ENCODE measurements around the gene ZBTB7B.
"Not testable (repeated sequence)": the region's sequence is repeated elsewhere in the genome, so short reads cannot be mapped to it uniquely, and the experiment has no call there.

The ZBTB7B gene

GRCh38 chr1:154968731-154969130 lies 33.9 kb upstream of the ZBTB7B start:
- DNase-seq (ENCODE audit: low read depth) = no peak

- no peak for DNase-seq (ENCODE audit: low read depth)
These were observed 33.4 kb upstream of the ZBTB7B start for GRCh38 chr1:154969246-154969645.

GRCh38 chr1:154969860-154970452 lies 32.6 kb upstream of the ZBTB7B start:
- DNase-seq (ENCODE audit: low read depth) = no peak

DNA sequence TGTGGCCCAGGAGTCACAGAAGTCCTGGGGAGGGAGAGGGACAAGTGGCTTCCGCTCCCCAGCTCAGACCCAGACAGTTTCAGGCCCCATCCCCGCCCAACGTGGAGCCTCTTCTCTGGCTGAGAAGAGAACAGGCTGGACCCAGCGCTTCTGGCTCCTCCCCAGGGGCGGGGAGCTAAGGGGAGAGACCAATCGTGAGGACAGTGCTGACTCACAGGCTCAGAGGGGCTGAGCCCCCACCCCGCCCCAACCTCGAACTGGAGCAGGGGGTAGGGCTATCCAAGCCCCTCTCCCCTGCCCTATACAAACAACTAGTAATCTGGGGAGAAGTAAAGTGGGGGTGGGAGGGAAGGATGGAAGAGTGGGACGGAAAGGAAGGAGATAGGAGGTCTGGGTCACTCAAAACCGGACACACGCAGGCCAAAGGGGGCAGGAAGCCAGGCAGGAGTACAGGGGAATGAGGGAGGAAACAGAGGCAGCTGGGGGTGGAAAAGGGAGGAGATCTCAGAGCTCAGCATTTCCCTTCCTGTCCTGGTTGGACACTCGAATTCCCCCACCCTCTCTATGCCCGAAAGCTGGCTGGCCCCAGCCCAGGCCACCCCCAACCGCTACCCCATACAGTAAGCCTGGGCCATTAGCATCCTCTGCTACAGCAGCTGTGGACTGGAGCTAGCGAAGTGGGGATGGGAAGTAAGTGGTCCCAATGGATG lies 31.8 kb upstream of the ZBTB7B start, which contains the start of gene SHC1:
Gene SHC1 (minus strand): TSS at position 117 of the 710 bp plus-strand sequence. CDS start 221 bp downstream, outside the sequence.
- DNase-seq (ENCODE audit: low read depth) = no peak

DNA sequence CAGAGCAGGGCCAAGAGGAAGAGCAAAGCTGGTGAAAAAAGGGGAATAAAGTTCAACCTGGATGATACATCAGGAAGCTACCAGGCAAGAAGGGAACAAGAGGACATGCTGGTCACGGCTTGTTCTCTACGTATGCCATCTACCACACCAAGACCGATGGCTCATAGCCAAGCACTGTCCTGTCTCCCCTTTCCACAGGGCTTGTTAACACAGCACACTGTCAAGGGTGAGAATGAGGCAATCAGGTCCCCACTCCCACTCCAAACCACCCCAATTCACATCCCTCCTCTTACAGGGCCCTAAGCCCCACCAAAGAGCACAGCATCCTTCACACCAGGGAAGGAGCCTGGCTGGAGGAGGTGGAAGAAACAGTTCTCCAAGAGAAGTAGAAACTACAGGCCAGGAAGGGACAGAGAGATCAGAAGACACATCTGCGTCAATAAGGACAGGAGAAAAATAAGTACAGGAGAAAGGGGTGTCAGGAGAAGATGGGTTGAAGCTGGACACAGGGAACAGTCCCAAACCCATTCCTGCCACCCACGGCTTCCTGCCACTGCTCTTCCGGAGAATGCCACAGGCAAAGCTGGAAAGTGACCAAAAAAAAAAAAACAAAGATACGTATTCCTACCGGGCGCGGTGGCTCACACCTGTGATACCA lies 31.1 kb upstream of the ZBTB7B start:
- DNase-seq (ENCODE audit: low read depth) = no peak

- DNase-seq (ENCODE audit: low read depth) = no peak
These were observed 30.4 kb upstream of the ZBTB7B start for GRCh38 chr1:154972213-154972516.

DNA sequence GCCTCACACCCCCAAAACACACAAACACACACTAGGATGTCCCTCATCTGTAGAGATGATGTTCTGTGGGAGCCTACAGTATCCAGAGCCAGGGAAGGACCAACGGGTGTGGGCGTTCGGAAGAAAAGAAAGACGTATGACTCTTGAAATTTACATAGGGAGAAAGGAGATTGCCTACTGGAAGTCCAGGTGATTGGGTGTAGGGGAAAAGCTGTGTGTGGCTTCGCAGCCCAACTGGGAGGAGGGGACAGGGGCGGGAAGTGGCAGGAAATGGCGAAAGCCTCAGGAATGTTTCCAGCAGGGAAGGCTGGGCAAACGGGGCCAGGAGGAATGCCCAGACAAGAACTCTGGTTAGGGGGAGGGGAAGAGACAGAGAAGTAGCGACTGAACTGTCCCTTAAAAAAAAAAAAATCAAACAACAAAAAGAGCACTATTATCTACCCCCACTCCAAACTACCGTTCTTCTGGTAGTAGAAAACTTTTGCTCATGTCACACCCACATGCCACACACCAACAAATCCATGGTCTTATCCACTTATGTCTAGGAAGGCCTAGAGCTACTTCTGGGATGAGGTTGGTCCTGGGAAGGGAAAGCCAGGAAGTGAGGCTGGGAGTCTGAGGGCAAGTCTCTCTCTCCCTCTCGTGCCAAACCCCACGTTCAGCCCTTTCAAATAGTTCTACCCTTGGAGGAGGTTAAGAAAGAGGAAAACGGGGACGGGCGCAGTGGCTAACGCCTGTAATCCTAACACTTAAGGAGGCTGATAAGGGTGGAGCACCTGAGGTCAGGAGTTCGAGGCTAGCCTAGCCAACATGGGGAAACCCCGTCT lies 29.9 kb upstream of the ZBTB7B start:
- no peak for DNase-seq (ENCODE audit: low read depth)

DNA sequence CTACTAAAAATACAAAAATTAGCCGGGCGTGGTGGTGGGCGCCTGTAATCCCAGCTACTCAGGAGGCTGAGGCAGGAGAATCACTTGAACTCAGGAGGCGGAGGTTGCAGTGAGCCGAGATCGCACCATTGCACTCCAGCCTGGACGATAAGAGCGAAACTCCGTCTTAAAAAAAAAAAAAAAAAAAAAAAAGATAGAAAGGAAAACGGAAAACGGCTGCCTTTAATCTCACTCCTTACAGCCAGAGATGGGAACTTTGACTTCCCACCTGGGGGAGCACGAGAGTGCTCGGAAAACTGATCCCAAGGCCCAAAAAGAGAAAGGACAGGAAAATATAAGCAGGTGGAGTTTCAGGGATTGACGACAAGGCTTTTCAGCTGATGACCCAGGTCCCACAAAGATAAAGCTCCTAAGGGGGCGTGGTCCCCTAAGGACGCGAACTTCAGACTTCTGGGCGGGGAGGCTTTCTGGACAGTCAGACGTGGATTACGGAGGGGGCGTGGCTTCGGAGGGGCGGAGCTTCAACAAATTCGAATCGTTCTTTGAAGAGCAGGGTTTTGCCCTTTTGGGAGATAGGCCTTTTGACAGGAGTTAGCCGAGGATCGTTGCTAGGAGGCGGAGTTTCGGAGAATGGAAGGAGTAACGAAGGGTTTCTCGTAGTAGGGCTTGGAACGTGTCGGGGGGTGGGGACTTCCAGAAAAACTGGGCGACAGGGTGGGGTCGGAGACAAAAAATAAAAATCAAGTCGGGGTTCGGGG lies 29.1 kb upstream of the ZBTB7B start:
- DNase-seq (ENCODE audit: low read depth) = peak; percentile 75

DNA sequence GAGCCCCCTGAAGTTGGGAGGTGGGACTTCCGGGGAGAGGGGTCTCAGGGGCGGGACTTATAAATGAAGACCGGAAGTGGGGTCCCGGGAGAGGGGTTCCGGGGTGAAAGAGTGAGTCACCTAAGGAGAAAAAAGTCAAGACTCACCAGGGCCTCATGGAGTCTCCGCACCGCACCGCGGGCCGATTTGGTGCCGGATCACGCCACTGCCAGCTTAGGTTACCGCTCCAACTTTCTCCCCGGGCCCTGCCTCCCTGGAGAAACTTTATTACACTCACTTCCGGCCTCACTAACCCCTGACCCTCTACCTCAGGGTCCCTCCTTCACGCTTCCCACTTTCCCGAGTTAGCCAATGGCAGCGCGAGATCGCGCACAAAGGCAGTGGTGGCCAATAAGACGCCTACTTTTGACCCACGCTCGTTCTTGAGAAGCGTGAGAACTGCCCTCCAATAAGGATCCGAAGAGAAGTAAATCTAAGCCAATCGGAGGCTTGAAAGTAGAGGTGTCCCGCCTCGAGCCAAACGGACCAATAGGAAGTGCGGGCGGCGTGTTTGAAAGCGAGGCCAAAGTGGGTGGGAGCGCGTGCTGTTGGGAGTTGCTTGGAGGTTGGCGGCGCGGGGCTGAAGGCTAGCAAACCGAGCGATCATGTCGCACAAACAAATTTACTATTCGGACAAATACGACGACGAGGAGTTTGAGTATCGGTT lies 28.3 kb upstream of the ZBTB7B start, which contains the start of gene CKS1B:
Gene CKS1B (plus strand): TSS at position 580 of the 706 bp plus-strand sequence. CDS start 65 bp downstream, at position 645.
- peak; percentile 91 for DNase-seq (ENCODE audit: low read depth)

DNA sequence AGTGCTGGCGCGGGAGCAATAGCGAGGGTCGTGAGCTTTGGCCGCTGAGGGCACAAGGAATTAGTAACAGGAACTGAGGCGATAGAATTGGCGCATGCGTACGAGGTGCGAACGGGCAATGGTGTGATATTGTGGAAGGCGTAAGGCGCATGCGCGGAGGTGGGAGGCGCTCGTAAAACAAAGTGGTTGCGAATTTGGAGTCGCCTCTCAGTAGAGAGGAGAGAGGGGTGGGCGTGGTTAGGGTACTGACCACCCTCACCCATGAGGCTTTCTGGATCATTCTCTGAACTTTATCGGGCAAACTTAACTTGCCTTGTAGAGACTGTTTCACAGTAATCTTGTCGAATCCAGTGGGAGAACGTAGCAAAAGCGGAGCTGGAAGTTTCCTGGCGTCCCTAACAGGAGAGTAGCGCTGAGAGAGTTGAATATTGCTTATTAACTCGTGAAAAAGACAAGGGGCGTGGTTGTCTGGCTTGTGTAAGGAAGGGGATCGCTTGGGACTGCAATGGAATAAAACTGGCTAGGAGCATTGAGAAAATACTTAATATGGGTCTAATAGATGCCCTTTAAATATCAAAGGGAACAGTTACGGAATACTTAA lies 27.7 kb upstream of the ZBTB7B start:
- peak; percentile 91 for DNase-seq (ENCODE audit: low read depth)

DNA sequence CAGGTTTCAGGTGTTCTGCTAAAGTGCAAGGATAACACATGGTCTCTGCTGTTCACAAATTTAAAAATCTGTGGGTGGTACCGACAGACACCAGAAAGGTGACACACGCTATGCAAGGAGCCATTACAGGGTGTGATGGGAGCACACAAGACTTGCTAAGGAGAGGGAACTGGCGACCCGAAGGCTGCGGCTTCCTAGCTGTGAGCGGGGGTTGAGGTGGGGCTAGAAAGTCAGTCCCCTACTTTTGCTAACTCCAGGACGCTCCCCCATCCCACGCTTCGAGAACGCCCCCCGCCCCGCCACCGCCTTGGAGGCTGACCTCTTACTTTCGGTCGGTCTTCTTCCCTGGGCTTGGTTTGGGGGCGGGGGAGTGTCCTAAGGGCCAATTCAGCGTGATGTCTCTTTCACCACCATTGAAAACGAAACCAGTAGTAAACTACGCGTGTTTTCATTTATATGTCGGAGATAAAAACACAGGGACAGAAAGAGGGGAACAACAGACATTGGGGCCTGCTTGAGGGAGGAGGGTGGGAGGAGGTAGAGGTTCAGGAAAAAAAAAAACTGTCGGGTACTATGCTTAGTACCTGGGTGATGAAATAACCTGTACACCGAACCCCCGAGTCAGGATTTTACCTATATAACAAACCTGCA lies 27.1 kb upstream of the ZBTB7B start:
- DNase-seq (ENCODE audit: low read depth) = peak; percentile 35

- not testable (repeated sequence) for DNase-seq (ENCODE audit: low read depth)
These were observed 24.8 kb upstream of the ZBTB7B start for GRCh38 chr1:154977762-154978161.

GRCh38 chr1:154978360-154978759 lies 24.2 kb upstream of the ZBTB7B start:
- DNase-seq (ENCODE audit: low read depth) = no peak

DNA sequence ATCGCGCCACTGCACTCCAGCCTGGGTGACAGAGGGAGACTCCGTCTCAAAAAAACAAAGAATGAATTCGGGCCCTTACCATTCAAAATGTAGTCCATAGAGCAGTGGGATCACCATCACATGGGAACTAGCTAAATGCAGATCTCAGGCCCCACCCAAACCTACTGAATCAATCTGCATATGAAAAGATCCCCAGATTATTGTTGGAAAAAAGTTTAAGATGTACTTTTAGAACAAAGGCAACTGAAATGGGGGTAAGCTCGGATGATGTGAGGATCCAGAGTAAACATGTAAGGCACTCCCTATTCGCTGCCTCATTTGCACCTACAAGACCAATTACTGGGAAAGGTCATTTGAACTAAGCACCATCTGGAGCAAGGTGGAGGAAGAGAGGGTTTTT lies 20.3 kb upstream of the ZBTB7B start:
- DNase-seq (ENCODE audit: low read depth) = no peak

DNA sequence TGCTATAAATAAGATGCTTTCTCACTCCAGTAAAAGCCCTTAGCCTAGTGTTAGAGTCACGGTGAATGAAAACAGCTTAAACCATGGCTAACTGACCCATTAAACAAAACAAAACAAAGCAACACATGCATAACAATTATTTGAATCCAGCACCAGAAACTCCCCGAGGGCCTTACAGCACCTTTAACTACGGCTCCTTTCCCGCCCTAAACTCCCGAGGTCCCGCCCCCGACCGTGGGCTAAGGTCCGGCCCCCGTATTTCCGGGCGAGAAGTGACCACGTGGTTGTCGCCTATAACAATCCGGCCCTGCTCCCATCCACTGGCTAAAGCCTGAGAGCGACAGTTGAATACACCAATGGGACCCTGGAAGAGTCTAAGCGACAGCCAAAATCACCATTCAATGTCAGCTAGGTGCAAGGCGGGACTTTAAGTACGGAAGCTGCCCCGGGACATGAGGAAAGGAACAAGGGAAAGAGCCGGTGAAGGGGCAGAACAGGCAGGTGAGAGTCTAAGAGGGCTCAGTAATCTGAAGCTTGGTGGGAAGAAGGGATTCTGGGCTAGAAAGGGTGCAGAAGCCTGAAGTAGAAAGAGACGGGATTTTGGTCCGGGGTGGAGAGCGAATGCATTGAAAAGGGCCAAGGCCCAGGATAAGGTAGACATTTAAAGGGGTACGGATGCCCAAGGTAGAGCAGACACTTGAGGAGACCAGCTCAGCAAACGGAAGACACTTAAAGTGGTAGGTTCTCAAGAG lies 19.5 kb upstream of the ZBTB7B start, which contains the start of gene FLAD1:
Gene FLAD1 (plus strand): TSS at position 448 of the 752 bp plus-strand sequence. CDS start 351 bp downstream, outside the sequence.
- peak; percentile 89 for DNase-seq (ENCODE audit: low read depth)

DNA sequence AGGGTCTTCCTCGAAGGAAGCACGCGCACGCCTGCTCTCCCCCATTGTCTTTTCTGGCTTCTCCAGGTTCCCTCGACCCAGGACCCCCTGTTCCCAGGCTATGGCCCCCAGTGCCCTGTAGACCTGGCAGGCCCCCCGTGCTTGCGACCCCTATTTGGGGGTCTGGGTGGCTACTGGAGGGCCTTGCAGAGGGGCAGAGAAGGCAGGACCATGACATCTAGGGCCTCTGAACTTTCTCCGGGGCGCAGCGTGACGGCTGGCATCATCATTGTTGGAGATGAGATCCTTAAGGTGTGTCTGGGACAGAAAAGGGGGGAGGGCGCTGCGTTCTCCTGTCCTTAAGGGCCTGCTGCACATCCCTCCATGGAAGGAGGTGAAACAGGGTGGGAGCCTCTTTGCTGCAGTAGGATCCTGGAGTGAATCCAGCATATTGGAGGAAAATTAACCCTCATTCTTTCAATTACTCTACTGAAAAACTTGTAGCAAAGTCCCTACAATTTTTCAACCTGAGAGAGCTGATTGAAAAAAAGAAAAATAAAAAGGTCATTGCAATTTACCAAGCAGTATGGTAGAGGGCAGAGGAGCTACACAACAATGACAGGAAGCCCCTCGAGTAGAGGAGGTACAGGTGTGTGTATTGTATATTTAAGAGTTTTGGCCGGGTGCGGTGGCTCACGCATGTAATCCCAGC lies 18.7 kb upstream of the ZBTB7B start:
- no peak for DNase-seq (ENCODE audit: low read depth)

DNA sequence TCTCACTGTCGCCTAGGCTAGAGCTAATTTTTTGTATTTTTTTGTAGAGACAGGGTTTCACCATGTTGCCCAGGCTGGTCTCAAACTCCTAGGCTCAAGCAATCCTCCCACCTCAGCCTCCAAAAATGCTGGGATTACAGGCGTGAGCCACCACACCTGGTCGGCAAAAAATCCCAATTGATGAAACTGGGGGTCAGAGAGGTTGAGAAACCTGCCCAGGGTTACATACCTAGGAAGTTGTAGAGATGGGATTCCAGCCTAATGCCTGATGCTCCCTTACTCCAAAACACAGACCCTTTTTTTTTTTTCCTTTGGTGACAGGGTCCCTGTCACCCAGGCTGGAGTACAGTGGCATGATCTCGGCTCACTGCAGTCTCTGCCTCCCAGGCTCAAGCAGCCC lies 15.9 kb upstream of the ZBTB7B start:
- not testable (repeated sequence) for DNase-seq (ENCODE audit: low read depth)

GRCh38 chr1:154987326-154987725 lies 15.3 kb upstream of the ZBTB7B start:
- no peak for DNase-seq (ENCODE audit: low read depth)

Measured in stimulated activated CD8-positive, alpha-beta memory T cell treated with anti-CD3 and anti-CD28 coated beads, Interleukin-12 subunit alpha, Interleukin-12 subunit beta, amount 100 ng/mL, for 4 hours (primary cell).